H1 (cell line): ENCODE measurements around the gene GYS2. TPM values are rescaled to one million over a fixed set of nuclear protein-coding genes. Genes with fewer than 3 reads are reported as not detected.

Source experiments
- CTCF ChIA-PET: fragments of 300-600 bp; sonication (Branson Sonifier 250); formaldehyde crosslinking; loops from one replicate; lab custom pipeline; 2021; ENCODE audit not compliant: partially characterized antibody; lab: Charles Lee
- POLR2A ChIA-PET: fragments of 300-600 bp; sonication (Branson Sonifier 250); formaldehyde crosslinking; loops from one replicate; lab custom pipeline; 2021; ENCODE audit warnings: inconsistent platforms; ENCODE audit not compliant: partially characterized antibody; lab: Charles Lee
- DNase-seq, 2 experiments: peaks; one replicate each; pipeline versions ENCODE4 v3.0.0 to v3.0.0-alpha.2; 2010 to 2022; ENCODE audit warnings: low spot score in 2 of 2, low read depth in 1 of 2, mixed read lengths in 1 of 2
- FAIRE-seq: peaks from 2 replicates; lab custom pipeline; 2011; peaks lifted over from hg19 to GRCh38; lab: Jason Lieb, UNC
- H2AFZ ChIP-seq: 2 replicates; pipeline ENCODE4 v1.8.1; 2012; ENCODE audit warnings: low read length, inconsistent platforms
- H2AK5ac ChIP-seq: 2 replicates; pipeline ENCODE4 v1.6.1; 2013; ENCODE audit warnings: low read depth, low read length
- H2BK120ac ChIP-seq: replicated peaks from 2 replicates; pipeline ENCODE3; 2013; ENCODE audit warnings: low read depth, low read length, inconsistent platforms
- H2BK12ac ChIP-seq: 2 replicates; pipeline ENCODE4 v1.6.1; 2013; ENCODE audit warnings: low read depth, low read length
- H2BK15ac ChIP-seq: 2 replicates; pipeline ENCODE4 v1.6.1; 2013; ENCODE audit warnings: low read length
- H2BK20ac ChIP-seq: 2 replicates; pipeline ENCODE4 v1.6.1; 2013; ENCODE audit warnings: low read length
- H2BK5ac ChIP-seq: 2 replicates; pipeline ENCODE4 v1.6.1; 2013; ENCODE audit warnings: low read depth, low read length
- H3K14ac ChIP-seq: 2 replicates; pipeline ENCODE4 v1.6.1; 2013; ENCODE audit warnings: inconsistent platforms; ENCODE audit not compliant: insufficient read length
- H3K18ac ChIP-seq: 2 replicates; pipeline ENCODE4 v1.6.1; 2013; ENCODE audit warnings: low read length; ENCODE audit errors: extremely low read depth
- H3K23ac ChIP-seq: 2 replicates; pipeline ENCODE4 v1.6.1; 2013; ENCODE audit warnings: inconsistent platforms; ENCODE audit not compliant: insufficient read length
- H3K23me2 ChIP-seq: 2 replicates; pipeline ENCODE4 v1.6.1; 2013; ENCODE audit warnings: low read depth, low read length
- H3K27ac ChIP-seq: 2 replicates; pipeline ENCODE4 v1.6.1; 2011; ENCODE audit warnings: low read depth, low read length, inconsistent platforms
- H3K27me3 ChIP-seq, 4 experiments: replicated peaks in 1 of 4; 1 replicate in 1 of 4; 2 replicates in 3 of 4; pipeline versions ENCODE4 v1.6.1 to v1.8.1; 2011 to 2013; ENCODE audit warnings: low read length in 3 of 4, mild to moderate bottlenecking in 3 of 4, inconsistent platforms in 2 of 4, mixed read lengths in 2 of 4, moderate library complexity in 1 of 4; ENCODE audit not compliant: control insufficient read depth in 3 of 4, insufficient read depth in 3 of 4; ENCODE audit errors: extremely low read depth in 1 of 4
- H3K36me3 ChIP-seq, 4 experiments: 2 replicates each; pipeline versions ENCODE4 v1.6.1 to v1.8.1; 2011 to 2013; ENCODE audit warnings: mild to moderate bottlenecking in 4 of 4, low read length in 3 of 4, moderate library complexity in 2 of 4, control low read depth in 1 of 4, inconsistent platforms in 1 of 4; ENCODE audit not compliant: insufficient read depth in 4 of 4, control insufficient read depth in 2 of 4
- H3K4ac ChIP-seq: replicated peaks from 2 replicates; pipeline ENCODE3; 2013; ENCODE audit warnings: low read length, low read depth, mixed read lengths, inconsistent platforms; ENCODE audit not compliant: insufficient read length
- H3K4me1 ChIP-seq, 4 experiments: replicated peaks in 1 of 4; 1 replicate in 1 of 4; 2 replicates in 3 of 4; pipeline versions ENCODE4 v1.6.1 to v1.8.1; 2011 to 2013; ENCODE audit warnings: low read length in 3 of 4, inconsistent platforms in 2 of 4, mixed read lengths in 1 of 4; ENCODE audit not compliant: insufficient read depth in 4 of 4, control insufficient read depth in 3 of 4
- H3K4me2 ChIP-seq, 2 experiments: 2 replicates each; pipeline versions ENCODE4 v1.6.1 to v1.8.1; 2011 to 2013; ENCODE audit warnings: low read depth in 2 of 2, low read length in 2 of 2, control low read depth in 1 of 2, inconsistent platforms in 1 of 2, mild to moderate bottlenecking in 1 of 2; ENCODE audit not compliant: insufficient read depth in 1 of 2
- H3K4me3 ChIP-seq, 4 experiments: fragments of 200-600, 300-600 bp in 1 of 4; sonication (generic), shearing (Covaris generic), sonication (Bioruptor Twin) in 1 of 4; 2 replicates each; pipeline versions ENCODE4 v1.5.1 to v1.8.1; 2011 to 2016; ENCODE audit warnings: low read length in 4 of 4, low read depth in 3 of 4, control low read depth in 2 of 4, inconsistent platforms in 2 of 4, mild to moderate bottlenecking in 2 of 4, mixed read lengths in 1 of 4, moderate library complexity in 1 of 4; ENCODE audit not compliant: insufficient read depth in 2 of 4; ENCODE audit errors: extremely low read depth in 1 of 4
- H3K56ac ChIP-seq: replicated peaks from 2 replicates; pipeline ENCODE3; 2013; ENCODE audit warnings: low read depth, mild to moderate bottlenecking, mixed read lengths, low read length, inconsistent platforms; ENCODE audit not compliant: insufficient read length
- H3K79me1 ChIP-seq: 2 replicates; pipeline ENCODE4 v1.6.1; 2013; ENCODE audit warnings: low read depth, low read length, control low read depth
- H3K79me2 ChIP-seq, 2 experiments: 2 replicates each; pipeline versions ENCODE4 v1.6.1 to v1.8.1; 2012 to 2013; ENCODE audit warnings: low read length in 2 of 2, mild to moderate bottlenecking in 2 of 2, inconsistent platforms in 1 of 2; ENCODE audit not compliant: insufficient read depth in 2 of 2, control insufficient read depth in 1 of 2
- H3K9ac ChIP-seq, 4 experiments: replicated peaks in 1 of 4; 1 replicate in 1 of 4; 2 replicates in 3 of 4; pipeline versions ENCODE4 v1.6.1 to v1.8.1; 2011 to 2013; ENCODE audit warnings: low read depth in 3 of 4, low read length in 3 of 4, control low read depth in 2 of 4, mild to moderate bottlenecking in 2 of 4, moderate library complexity in 2 of 4, inconsistent platforms in 1 of 4; ENCODE audit errors: extremely low read depth in 1 of 4
- H3K9me3 ChIP-seq, 2 experiments: 2 replicates each; pipeline versions ENCODE4 v1.6.1 to v1.8.1; 2012 to 2013; ENCODE audit warnings: mild to moderate bottlenecking in 2 of 2, moderate library complexity in 2 of 2, control low read depth in 1 of 2, inconsistent platforms in 1 of 2, low read depth in 1 of 2, low read length in 1 of 2, mixed read lengths in 1 of 2; ENCODE audit not compliant: insufficient read depth in 2 of 2
- H4K20me1 ChIP-seq, 2 experiments: replicated peaks in 1 of 2; 2 replicates each; pipeline versions ENCODE3 to v1.8.1; 2011 to 2013; ENCODE audit warnings: inconsistent platforms in 2 of 2, low read length in 2 of 2, mild to moderate bottlenecking in 1 of 2; ENCODE audit not compliant: insufficient read depth in 2 of 2, control insufficient read depth in 1 of 2
- H4K5ac ChIP-seq: 2 replicates; pipeline ENCODE4 v1.6.1; 2013; ENCODE audit warnings: low read length, low read depth, mixed read lengths, inconsistent platforms; ENCODE audit not compliant: insufficient read length
- H4K8ac ChIP-seq: 2 replicates; pipeline ENCODE4 v1.8.0; 2013; ENCODE audit warnings: mild to moderate bottlenecking, moderate library complexity, low read length, inconsistent platforms; ENCODE audit not compliant: insufficient read depth; ENCODE audit errors: extremely low read depth
- H4K91ac ChIP-seq: replicated peaks from 2 replicates; pipeline ENCODE3; 2013; ENCODE audit warnings: low read length, mixed read lengths, inconsistent platforms; ENCODE audit not compliant: insufficient read length
- EGR1 ChIP-seq: IDR thresholded peaks from 2 replicates; pipeline ENCODE4 v1.6.1; 2011; ENCODE audit warnings: low read depth, low read length, borderline replicate concordance
- RAD21 ChIP-seq, 2 experiments: IDR thresholded peaks in 1 of 2; conservative IDR thresholded peaks in 1 of 2; 2 replicates each; pipeline ENCODE4 v1.6.1; 2011; ENCODE audit warnings: low read depth in 2 of 2, low read length in 2 of 2, improper control_type of control experiment in 1 of 2, inconsistent platforms in 1 of 2, mild to moderate bottlenecking in 1 of 2, moderate library complexity in 1 of 2
- SP4 ChIP-seq: IDR thresholded peaks from 2 replicates; pipeline ENCODE4 v1.6.1; 2012; ENCODE audit warnings: low read length, inconsistent platforms
- WGBS, 2 experiments: shearing (Covaris generic) in 1 of 2; methylation state at CpG; one replicate each; pipeline versions ENCODE4 v1.1.6 to v1.1.7; 2013 to 2015; ENCODE audit warnings: low lambda C conversion rate in 2 of 2, mixed read lengths in 2 of 2, inconsistent platforms in 1 of 2, low coverage in 1 of 2, missing lambda C conversion rate in 1 of 2; ENCODE audit not compliant: insufficient replicate concordance in 2 of 2, insufficient coverage in 1 of 2, insufficient read length in 1 of 2; ENCODE audit errors: extremely low coverage in 1 of 2, missing lambda C conversion rate in 1 of 2; 5-methylcytosine and 5-hydroxymethylcytosine counted together
- polyA plus RNA-seq, 7 experiments: library from polyadenylated mRNA; depleted of rRNA in 3 of 7; stranded (reverse) in 5 of 7; unstranded in 2 of 7; fragments of >200 nt in 5 of 7; fragments of 200-250 nt in 2 of 7; gene quantifications; 1 replicate in 5 of 7; 2 replicates in 1 of 7; 4 replicates in 1 of 7; pipeline versions ENCODE4 v1.2.1 to v1.2.3, GENCODE V29; 2011 to 2013; ENCODE audit warnings: missing spikeins in 2 of 7, mixed read lengths in 2 of 7
- total RNA-seq: library from RNA; stranded (reverse); fragmentation: NEBNext Ultra II Directional; extraction: Animal tissue kit (Norgen Biotek cat#: 25700); gene quantifications from 2 replicates; pipeline ENCODE4 v1.2.1, GENCODE V29; 2021

The GYS2 gene
- total and polyA plus RNA-seq, 2 of the 8 experiments (the other 6 are each of a cell fraction or from before 2014, with no cell fraction given) = not detected

GRCh38 chr12:21576431-21576830 is 28.2 kb downstream of the GYS2 start:
- 93% methylated on average over 2 of the region's 2 CpGs; no CpG with 5 or more reads in 1 of the 2 experiments for WGBS, 2 experiments
- POLR2A ChIA-PET = no interaction called here
- Histone ChIP-seq H2BK12ac (no peak overlapping the region), H4K8ac (no peak overlapping the region), H2BK5ac (no peak overlapping the region), H3K9me3 (no peaks in the 10 kb centered on the region), H3K9ac (no peak overlapping the region), H3K27ac (no peak overlapping the region), H3K23me2 (no peaks in the 10 kb centered on the region), H3K36me3 (no peaks in the 10 kb centered on the region), H3K79me2 (no peaks in the 10 kb centered on the region), H3K4me1 (no peaks in the 10 kb centered on the region), H4K91ac (no peak overlapping the region), H3K4me2 (no peak overlapping the region), H2BK15ac (no peak overlapping the region), H3K79me1 (no peaks in the 10 kb centered on the region), H3K14ac (no peak overlapping the region), H2AK5ac (no peak overlapping the region), H3K56ac (no peak overlapping the region), H3K23ac (no peak overlapping the region), H2BK120ac (no peak overlapping the region), H3K4me3 (no peak overlapping the region), H3K4ac (no peak overlapping the region), H2AFZ (no peak overlapping the region), H3K18ac (no peak overlapping the region), H2BK20ac (no peak overlapping the region), H4K5ac (no peak overlapping the region), H4K20me1 (no peaks in the 10 kb centered on the region), H3K27me3 (no peaks in the 10 kb centered on the region)
- FAIRE-seq (no peak), DNase-seq (no peak)
- CTCF ChIA-PET = no interaction called here
- TF ChIP-seq EGR1 (no peak), RAD21 (IDR thresholded peaks at IDR 0.05 in 1 of 2, conservative IDR thresholded peaks at IDR 0.05 in 1 of 2; ENCODE audit: low read depth in 2 of 2, low read length in 2 of 2) (no peak), SP4 (no peak)
